Activated T-cell treated with anti-CD3 and anti-CD28 coated beads for 1 hour (primary cell): Measurements from ENCODE around the gene TMEM132D.

Source experiments
- DNase-seq: peaks from one replicate; pipeline ENCODE4 v3.0.0-alpha.2; 2020; ENCODE audit warnings: low read depth

Gene TMEM132D

GRCh38 chr12:129184127-129184928, 719.5 kb downstream of the TMEM132D start:
- no peak for DNase-seq

GRCh38 chr12:129179941-129180553, 723.8 kb downstream of the TMEM132D start:
- no peak for DNase-seq

GRCh38 chr12:129169928-129170327, 733.9 kb downstream of the TMEM132D start:
- DNase-seq: no peak

- DNase-seq: no peak
Observed at GRCh38 chr12:129163861-129164260, 740.0 kb downstream of the TMEM132D start.

- no peak for DNase-seq
Observed at GRCh38 chr12:129163461-129163860, 740.4 kb downstream of the TMEM132D start.

GRCh38 chr12:129162805-129163204, 741.0 kb downstream of the TMEM132D start:
- DNase-seq: no peak

- DNase-seq: no peak
Observed at GRCh38 chr12:129161511-129161910, 742.3 kb downstream of the TMEM132D start.

- no peak for DNase-seq
Observed at GRCh38 chr12:129160282-129160681, 743.5 kb downstream of the TMEM132D start.

GRCh38 chr12:129152351-129153104, 751.3 kb downstream of the TMEM132D start:
- no peak for DNase-seq

- DNase-seq: no peak
Observed at GRCh38 chr12:129150721-129151120, 753.1 kb downstream of the TMEM132D start.

- DNase-seq: no peak
Observed at GRCh38 chr12:129145381-129145780, 758.4 kb downstream of the TMEM132D start.

- DNase-seq: no peak
Observed at GRCh38 chr12:129138776-129139175, 765.0 kb downstream of the TMEM132D start.

GRCh38 chr12:129136694-129137325, 767.0 kb downstream of the TMEM132D start:
- no peak for DNase-seq

- DNase-seq: no peak
Observed at GRCh38 chr12:129127771-129128170, 776.1 kb downstream of the TMEM132D start.

- DNase-seq: no peak
Observed at GRCh38 chr12:129127211-129127610, 776.6 kb downstream of the TMEM132D start.

- DNase-seq: no peak
Observed at GRCh38 chr12:129119537-129119936, 784.3 kb downstream of the TMEM132D start.

- DNase-seq: no peak
Observed at GRCh38 chr12:129115558-129115957, 788.3 kb downstream of the TMEM132D start.

- DNase-seq: no peak
Observed at GRCh38 chr12:129110575-129110974, 793.2 kb downstream of the TMEM132D start.

- DNase-seq: no peak
Observed at GRCh38 chr12:129109174-129110001, 794.4 kb downstream of the TMEM132D start.

GRCh38 chr12:129106772-129107171, 797.1 kb downstream of the TMEM132D start:
- no peak for DNase-seq

GRCh38 chr12:129103231-129103630, 800.6 kb downstream of the TMEM132D start:
- DNase-seq: no peak
